ENCODE results near the gene CTRB1. TPM values are rescaled to one million over a fixed set of nuclear protein-coding genes. Genes with fewer than 3 reads are reported as not detected.

Gene CTRB1
- total and polyA plus RNA-seq, 2 of the 8 experiments (the other 6 are each of a cell fraction or from before 2014, with no cell fraction given), result not detected

DNA sequence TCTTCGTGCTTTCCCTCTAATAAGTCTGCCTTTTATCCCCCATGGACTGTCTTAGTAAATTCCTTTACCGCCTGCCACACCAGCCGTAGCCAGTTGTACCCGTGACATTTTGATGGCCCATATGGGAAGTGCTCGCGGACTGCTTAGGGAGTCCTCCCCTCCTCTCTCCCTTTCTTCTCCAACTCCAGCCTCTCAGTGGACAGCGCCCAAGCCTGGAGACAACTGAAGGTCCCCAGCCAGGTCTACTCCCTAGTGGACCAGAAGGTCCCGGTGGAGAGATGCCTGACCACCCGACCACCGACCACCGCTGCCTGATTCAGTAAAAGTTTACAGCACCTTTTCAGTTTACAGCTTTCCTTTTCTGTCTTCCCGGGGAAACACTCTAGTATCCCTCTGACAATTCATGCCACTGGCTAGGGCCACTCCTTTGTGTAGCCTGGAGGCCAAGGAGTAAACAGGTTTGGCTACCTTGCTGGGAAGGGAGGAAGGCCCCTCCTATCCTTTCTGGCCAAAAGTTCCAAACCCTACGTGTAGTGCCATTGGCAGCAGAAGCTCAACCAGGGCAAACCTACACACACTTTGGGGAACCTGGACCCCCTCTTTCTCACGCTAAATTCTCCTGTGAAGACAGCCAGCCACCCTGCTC, 29.8 kb upstream of the CTRB1 start (continued):
- TF ChIP-seq, protein P1, sequence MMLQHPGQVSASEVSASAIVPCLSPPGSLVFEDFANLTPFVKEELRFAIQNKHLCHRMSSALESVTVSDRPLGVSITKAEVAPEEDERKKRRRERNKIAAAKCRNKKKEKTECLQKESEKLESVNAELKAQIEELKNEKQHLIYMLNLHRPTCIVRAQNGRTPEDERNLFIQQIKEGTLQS (IDR thresholded peaks at IDR 0.05; ENCODE audit: insufficient read depth, low read depth, low read length), result no peak
- TF ChIP-seq SIRT6 (IDR thresholded peaks at IDR 0.05; ENCODE audit: low read length), result no peak
- TF ChIP-seq, protein P2, sequence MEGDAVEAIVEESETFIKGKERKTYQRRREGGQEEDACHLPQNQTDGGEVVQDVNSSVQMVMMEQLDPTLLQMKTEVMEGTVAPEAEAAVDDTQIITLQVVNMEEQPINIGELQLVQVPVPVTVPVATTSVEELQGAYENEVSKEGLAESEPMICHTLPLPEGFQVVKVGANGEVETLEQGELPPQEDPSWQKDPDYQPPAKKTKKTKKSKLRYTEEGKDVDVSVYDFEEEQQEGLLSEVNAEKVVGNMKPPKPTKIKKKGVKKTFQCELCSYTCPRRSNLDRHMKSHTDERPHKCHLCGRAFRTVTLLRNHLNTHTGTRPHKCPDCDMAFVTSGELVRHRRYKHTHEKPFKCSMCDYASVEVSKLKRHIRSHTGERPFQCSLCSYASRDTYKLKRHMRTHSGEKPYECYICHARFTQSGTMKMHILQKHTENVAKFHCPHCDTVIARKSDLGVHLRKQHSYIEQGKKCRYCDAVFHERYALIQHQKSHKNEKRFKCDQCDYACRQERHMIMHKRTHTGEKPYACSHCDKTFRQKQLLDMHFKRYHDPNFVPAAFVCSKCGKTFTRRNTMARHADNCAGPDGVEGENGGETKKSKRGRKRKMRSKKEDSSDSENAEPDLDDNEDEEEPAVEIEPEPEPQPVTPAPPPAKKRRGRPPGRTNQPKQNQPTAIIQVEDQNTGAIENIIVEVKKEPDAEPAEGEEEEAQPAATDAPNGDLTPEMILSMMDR (IDR thresholded peaks at IDR 0.05; ENCODE audit: control extremely low read depth in 1 of 3, insufficient read depth in 1 of 3, low read depth in 1 of 3, low read length in 3 of 3), result no peak
- no peak for TF ChIP-seq GTF2F1 (IDR thresholded peaks at IDR 0.05; ENCODE audit: borderline replicate concordance, low read depth, low read length)
- no peak for TF ChIP-seq SAP30 (IDR thresholded peaks at IDR 0.05; ENCODE audit: insufficient read depth, insufficient replicate concordance, low read length)
